GM18858 (cell line): ENCODE results near the gene TRDMT1.

Experiments
- ATAC-seq: cut with Tn5 transposase; IDR thresholded peaks from one replicate; pipeline ENCODE4 v1.9.1; 2021; ENCODE audit not compliant: unreplicated experiment

The TRDMT1 gene

GRCh38 chr10:17213646-17214349, 12.3 kb upstream of the TRDMT1 start:
- ATAC-seq = no peak

GRCh38 chr10:17212802-17213221, 11.3 kb upstream of the TRDMT1 start:
- no peak for ATAC-seq

GRCh38 chr10:17210361-17210760, 8.9 kb upstream of the TRDMT1 start:
- ATAC-seq = no peak

- ATAC-seq = no peak
Measured at GRCh38 chr10:17209881-17210280, 8.4 kb upstream of the TRDMT1 start.

GRCh38 chr10:17209302-17209701, 7.8 kb upstream of the TRDMT1 start:
- ATAC-seq = no peak

GRCh38 chr10:17208476-17208875, 7.0 kb upstream of the TRDMT1 start:
- ATAC-seq = no peak

- no peak for ATAC-seq
Measured at GRCh38 chr10:17206210-17206709, 4.8 kb upstream of the TRDMT1 start.

- ATAC-seq = no peak
Measured at GRCh38 chr10:17203416-17203815, 1.9 kb upstream of the TRDMT1 start.

- no peak for ATAC-seq
Measured at GRCh38 chr10:17202999-17203398, 1.5 kb upstream of the TRDMT1 start.

GRCh38 chr10:17202506-17202905, 1.0 kb upstream of the TRDMT1 start:
- no peak for ATAC-seq

- ATAC-seq = no peak
Measured at GRCh38 chr10:17201794-17202116, 283 bp upstream of the TRDMT1 start.

- peak; percentile 26 for ATAC-seq
Measured at GRCh38 chr10:17200001-17200911, 1.2 kb downstream of the TRDMT1 start.

- no peak for ATAC-seq
Measured at GRCh38 chr10:17199351-17199804, 2.1 kb downstream of the TRDMT1 start.

- ATAC-seq = no peak
Measured at GRCh38 chr10:17196573-17196972, 4.9 kb downstream of the TRDMT1 start.

GRCh38 chr10:17196045-17196444, 5.4 kb downstream of the TRDMT1 start:
- ATAC-seq = no peak

- ATAC-seq = no peak
Measured at GRCh38 chr10:17195083-17195482, 6.4 kb downstream of the TRDMT1 start.

GRCh38 chr10:17190602-17191001, 10.9 kb downstream of the TRDMT1 start:
- ATAC-seq = no peak

- no peak for ATAC-seq
Measured at GRCh38 chr10:17188644-17189172, 12.8 kb downstream of the TRDMT1 start.

GRCh38 chr10:17185873-17186272, 15.6 kb downstream of the TRDMT1 start:
- no peak for ATAC-seq

- ATAC-seq = no peak
Measured at GRCh38 chr10:17183110-17183509, 18.4 kb downstream of the TRDMT1 start.

GRCh38 chr10:17181751-17182150, 19.7 kb downstream of the TRDMT1 start:
- ATAC-seq = no peak

- ATAC-seq = no peak
Measured at GRCh38 chr10:17181110-17181509, 20.4 kb downstream of the TRDMT1 start.
